ENCODE results near the gene IRF5.
"Not testable (repeated sequence)": the region's sequence is repeated elsewhere in the genome, so short reads cannot be mapped to it uniquely, and the experiment has no call there.

IRF5 gene

DNA sequence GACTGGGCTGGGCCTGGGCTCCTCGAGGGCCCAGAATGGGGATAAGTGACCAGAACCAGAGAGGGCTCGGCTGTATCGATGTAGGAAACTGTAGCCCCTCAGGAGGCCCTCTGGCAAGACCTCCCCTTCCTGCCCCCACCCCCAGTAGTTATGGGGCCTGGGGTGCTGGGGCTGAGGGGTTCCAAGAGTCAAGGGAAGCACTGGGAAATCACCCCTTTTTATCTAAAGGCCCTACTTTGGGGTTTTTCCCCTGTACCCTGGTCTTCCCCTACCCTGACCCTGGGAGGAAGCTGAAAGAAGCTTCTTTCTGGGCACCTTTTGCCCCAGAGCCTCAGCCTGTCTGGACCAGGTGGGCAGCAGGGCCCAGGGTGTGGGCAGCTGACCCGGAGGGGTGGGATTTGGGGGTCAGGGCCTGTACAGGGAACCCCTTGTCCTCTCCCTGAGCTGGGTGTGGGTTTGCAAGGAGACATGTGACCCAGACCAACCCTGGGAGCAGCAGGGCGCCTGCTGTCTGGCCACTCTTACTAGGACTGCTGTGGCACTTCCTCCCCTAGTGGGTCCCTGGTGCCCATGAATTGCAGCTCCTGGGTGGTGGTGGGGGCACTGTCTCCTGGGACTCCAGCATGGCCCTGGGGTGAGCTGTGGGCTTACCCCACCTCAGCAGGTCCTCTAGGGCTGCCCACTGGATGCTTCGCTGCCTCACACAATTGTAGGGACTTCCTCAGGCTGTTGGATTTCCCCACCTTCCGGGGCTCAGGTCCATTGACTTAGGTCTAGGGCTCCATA is 1.5 kb downstream of the IRF5 start:
- no peak for DNase-seq (ENCODE audit: low read depth in 2 of 2)

DNA sequence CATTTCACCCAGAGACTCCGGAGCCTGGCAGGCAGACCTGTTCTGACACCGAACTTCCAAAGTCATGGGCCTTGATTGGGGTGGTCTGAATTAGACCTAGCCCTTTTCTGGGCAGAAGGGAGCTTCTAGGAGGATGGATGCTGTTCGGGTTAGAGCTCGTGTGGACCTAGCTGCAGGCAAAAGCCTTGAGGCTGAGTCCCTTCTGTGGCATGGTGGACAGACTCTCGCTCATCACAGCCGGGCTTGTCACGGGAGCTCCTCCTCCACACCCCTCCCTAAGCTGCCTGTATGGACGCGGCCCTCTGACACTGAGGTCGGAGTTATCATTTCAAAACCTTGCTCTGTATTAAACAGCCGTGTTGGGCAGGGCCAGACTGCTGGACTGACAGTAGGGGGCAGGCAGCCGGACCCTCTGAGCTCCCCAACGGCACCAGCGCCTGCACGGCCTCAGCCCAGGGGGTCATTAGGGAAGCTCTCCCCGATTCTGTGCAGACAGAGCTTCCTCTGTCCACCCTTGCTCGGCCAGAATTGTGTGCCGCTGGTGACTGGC is 2.2 kb downstream of the IRF5 start:
- DNase-seq (ENCODE audit: low read depth in 2 of 2), result no peak

DNA sequence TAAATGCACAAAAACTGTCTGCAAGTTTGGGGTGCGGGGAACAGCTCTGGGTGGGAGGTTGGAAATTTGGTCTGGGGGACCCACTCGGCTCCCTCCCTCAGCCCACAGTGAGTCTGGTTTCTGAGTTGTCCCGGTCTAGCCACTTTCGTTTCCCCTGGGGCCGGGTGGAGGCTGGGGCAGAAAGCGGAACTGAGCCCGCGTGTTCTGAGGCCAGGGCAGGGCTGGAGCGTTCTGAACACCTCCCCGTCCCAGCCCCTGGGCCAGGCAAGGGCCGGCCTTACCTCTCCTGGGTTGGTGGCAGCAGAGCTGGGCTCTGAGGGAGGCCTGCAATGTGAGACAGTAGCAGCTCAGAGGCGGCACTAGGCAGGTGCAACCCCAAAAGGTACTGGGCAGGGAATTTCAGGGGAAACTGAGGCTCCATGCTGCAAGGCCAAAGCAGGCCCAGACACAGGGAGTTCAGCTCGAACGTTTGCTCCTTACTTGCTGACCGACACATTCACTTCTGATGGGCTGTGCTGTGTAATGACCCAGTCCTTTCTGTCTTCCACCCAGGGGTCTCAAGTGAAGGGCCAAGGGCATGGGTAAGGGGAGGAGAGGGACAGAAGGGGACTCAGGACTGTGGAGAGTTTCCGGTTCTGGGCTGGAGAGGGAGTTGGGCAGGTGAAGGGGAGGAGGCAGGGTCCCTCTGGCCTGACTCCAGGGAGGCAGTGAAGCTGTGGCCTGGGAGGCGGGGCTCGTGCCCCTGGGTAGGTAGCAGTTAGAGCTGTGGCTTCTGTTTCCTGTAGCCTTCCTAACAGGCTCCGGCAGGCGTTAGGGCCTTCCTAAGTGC is 3.0 kb downstream of the IRF5 start:
- no peak for DNase-seq (ENCODE audit: low read depth in 2 of 2)

DNA sequence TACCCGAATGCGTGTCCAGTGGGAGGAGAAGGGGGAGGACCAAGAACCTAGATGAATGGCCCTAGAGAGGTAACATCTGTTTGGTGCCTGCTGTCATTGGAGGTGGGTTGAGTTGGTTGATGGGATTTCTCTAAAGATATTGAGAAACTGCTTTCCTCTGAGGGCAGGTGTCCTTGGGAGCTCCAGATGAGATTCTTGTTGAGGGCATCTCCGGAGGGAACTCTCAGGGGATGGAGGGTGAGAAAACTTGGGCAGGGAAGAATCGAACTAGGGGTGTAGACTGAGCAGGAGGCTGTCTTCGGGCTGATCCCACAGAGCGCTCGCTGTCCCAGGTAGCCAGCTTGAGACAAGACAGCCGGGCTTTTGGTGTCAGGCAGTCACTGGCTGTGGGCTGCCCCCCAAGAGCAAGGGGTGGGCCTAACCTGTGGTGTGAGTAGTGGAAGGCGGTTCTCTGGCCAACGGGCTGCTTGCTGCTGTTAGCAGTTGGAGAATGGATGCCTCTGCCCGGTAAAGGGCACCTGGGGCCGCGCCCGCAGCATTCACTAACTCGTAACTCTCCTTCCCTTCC is 3.7 kb downstream of the IRF5 start:
- DNase-seq (ENCODE audit: low read depth in 2 of 2), result no peak

DNA sequence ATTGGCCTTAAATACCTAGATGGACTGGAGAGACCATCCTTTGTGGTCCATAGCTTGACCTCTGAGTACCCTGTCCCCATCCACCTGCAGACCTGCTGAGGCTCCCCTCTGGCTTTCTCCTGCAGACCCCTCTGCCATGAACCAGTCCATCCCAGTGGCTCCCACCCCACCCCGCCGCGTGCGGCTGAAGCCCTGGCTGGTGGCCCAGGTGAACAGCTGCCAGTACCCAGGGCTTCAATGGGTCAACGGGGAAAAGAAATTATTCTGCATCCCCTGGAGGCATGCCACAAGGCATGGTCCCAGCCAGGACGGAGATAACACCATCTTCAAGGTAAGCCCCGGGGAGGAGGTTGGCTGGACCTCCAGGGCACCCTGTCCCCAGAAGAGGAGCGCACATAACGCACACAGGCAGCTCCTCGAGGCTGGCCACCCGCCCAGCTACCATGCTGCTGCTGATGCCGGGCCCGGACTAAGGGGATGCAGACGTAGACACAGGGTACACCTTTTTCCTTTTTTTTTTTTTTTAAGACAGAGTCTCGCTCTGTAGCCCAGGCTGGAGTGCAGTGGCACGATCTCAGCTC is 4.3 kb downstream of the IRF5 start:
- DNase-seq (ENCODE audit: low read depth in 2 of 2), result no peak

DNA sequence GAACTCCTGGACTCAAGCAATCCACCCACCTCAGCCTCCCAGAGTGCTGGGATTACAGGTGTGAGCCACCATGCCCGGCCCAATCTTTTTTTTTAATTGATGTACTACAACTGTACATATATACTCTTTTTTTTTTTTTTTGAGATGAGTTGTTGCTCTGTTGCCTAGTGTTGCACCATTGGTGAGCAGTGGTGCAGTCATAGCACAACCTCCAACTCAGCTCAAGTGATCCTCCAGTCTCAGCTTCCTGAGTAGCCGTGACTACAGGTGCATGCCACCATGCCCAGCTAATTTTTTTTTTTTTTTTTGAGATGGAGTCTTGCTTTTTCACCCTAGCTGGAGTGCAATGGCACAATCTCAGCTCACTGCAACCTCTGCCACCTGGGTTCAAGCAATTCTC is 5.5 kb downstream of the IRF5 start:
- DNase-seq (ENCODE audit: low read depth in 2 of 2), result not testable (repeated sequence)

DNA sequence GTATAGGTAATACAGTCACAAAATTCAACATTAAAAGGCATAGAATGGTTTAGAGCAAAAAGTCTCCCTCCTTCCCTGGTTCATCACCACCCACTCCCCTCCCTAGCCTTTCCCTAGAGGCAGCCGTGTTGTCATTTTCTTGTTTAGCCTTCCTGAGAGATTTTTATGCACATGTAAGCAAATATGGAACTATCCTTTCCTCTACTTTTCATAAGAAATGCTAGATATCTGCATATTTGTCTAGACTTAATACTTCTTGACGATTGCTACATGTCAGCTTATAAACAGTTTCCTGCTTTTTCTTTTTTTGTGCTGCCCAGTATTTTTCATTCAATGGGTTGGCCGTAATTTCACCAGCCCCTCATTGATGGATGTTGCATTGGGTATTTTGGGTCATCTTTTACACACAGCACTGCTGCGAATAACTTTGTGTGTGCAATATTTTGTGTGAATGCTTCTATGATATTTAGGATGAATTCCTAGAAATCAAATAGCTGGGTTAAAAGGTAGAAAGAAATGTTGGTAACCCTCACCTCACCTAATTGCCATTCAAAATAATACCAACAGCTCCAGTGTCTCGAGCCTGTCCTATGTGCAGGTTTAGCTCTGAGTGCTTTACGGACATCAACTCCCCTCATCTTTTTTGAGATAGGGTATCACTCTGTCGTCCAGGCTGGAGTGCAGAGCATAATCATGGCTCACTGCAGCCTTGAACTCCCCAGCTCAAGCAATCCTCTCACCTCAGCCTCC is 6.9 kb downstream of the IRF5 start:
- DNase-seq (ENCODE audit: low read depth in 2 of 2), result no peak

DNA sequence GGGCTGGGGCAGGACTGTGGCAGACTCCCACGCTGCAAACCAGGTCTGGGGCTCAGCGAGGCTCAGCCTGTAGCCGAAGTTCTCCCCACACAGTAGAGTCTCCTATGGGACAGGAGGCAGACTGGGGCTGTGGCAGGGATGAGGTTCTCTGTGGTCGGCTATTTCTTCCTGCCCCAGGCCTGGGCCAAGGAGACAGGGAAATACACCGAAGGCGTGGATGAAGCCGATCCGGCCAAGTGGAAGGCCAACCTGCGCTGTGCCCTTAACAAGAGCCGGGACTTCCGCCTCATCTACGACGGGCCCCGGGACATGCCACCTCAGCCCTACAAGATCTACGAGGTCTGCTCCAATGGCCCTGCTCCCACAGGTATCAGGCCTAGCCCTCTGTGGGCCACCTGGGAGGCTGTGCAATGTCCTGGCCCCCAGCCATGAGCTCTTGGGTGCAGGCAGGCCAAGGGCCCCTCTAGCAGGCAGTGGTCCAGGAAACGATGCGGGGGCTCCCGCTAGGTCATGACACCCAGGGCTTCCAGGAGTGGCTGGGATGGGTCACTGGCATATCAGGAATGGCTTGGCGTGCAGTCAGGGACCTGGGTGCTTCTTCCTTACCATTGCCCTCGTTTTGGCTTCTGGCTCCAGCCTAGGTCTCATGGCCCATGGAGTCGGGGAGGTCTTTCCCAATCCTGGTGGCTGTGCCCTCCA is 8.1 kb downstream of the IRF5 start:
- no peak for DNase-seq (ENCODE audit: low read depth in 2 of 2)

DNA sequence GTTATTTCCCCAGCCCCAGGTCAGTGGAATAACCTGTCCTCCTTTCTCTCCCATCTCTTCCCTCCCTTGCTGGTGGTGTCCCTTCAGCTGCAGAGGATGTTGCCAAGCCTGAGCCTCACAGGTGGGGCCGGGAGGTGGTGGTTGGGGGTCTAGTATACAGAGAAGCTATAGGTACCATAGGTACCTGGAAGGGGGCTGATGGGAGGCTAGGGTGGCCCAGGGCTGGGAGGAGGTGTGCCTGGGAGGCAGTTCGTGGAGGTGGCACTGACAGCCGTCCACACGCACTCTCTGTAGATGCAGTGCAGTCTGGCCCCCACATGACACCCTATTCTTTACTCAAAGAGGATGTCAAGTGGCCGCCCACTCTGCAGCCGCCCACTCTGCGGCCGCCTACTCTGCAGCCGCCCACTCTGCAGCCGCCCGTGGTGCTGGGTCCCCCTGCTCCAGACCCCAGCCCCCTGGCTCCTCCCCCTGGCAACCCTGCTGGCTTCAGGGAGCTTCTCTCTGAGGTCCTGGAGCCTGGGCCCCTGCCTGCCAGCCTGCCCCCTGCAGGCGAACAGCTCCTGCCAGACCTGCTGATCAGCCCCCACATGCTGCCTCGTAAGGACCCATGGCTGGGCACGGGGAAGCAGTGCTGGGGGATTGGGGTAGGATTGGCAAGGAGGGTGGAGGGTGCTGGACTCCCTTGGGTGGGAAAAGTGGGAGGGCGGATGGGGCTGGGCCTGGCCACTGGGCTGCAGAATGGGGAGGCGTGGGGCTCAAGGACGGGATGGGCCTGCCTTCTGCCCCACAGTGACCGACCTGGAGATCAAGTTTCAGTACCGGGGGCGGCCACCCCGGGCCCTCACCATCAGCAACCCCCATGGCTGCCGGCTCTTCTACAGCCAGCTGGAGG is 9.5 kb downstream of the IRF5 start:
- no peak for DNase-seq (ENCODE audit: low read depth in 2 of 2)

DNA sequence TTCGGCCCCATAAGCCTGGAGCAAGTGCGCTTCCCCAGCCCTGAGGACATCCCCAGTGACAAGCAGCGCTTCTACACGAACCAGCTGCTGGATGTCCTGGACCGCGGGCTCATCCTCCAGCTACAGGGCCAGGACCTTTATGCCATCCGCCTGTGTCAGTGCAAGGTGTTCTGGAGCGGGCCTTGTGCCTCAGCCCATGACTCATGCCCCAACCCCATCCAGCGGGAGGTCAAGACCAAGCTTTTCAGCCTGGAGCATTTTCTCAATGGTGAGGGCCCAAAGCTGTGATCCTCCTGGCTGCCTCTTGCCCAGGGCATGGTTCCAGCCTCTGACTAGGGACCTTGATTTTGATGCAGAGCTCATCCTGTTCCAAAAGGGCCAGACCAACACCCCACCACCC is 10.1 kb downstream of the IRF5 start:
- DNase-seq (ENCODE audit: low read depth in 2 of 2), result no peak

DNA sequence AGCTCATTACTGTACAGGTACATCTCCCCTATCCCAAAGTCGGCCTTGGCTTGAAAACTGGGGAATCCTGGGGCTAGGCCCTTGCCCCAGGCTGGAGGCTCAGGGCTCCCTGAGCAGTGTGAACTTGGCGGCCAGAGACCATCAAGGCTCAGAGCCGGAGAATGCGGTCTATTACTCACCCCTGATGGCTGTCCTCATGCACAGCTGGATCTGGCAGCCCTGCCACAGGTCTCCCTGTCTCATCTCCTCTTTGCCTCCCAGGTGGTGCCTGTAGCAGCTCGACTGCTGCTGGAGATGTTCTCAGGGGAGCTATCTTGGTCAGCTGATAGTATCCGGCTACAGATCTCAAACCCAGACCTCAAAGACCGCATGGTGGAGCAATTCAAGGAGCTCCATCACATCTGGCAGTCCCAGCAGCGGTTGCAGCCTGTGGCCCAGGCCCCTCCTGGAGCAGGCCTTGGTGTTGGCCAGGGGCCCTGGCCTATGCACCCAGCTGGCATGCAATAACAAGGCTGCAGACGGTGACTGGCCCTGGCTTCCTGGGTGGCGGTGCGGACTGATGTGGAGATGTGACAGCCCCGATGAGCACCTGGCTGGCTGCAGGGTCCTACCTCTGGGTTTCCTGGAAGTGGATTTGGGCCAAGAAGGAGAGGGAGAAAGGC is 10.7 kb downstream of the IRF5 start:
- DNase-seq (ENCODE audit: low read depth in 2 of 2), result no peak

DNA sequence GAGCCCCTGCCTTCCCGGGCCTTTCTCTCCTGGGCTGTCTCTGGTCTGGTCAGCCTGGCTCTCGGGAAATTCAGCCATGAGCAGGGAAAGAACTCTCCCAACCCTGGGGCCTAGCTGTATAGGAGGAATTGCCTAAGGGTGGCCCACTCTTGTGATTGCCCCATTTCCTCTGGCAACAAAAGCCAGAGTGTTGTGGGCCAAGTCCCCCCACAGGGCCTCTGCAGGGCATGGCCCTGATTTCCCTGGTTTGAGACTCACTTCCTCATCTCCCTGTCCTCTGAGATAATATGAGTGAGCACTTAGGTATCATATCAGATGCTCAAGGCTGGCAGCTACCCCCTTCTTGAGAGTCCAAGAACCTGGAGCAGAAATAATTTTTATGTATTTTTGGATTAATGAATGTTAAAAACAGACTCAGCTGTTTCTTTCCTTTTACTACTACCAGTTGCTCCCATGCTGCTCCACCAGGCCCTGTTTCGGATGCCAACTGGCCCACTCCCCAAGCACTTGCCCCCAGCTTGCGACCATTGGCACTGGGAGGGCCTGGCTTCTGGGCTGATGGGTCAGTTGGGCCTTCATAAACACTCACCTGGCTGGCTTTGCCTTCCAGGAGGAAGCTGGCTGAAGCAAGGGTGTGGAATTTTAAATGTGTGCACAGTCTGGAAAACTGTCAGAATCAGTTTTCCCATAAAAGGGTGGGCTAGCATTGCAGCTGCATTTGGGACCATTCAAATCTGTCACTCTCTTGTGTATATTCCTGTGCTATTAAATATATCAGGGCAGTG is 11.4 kb downstream of the IRF5 start:
- no peak for DNase-seq (ENCODE audit: low read depth in 2 of 2)

DNA sequence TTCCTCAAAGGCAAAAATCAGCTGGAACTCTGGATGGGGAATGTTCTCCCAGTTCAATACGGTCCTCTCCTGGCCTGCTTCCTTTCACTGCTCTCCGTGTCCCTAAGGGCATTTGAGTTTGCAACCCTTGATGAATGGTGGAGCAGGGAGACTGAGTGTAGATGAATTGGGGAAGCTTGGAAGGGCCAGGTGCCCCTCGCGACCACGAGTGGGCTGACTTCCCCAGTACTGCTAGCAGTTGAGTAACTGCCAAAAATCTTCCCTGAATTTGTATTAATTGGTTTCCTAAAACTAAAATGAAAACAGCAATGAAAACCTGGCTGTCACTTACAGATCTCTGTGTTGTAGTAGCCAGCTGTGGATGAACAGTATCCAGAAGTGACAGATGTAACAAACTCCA is 13.6 kb downstream of the IRF5 start:
- no peak for DNase-seq (ENCODE audit: low read depth in 2 of 2)

DNA sequence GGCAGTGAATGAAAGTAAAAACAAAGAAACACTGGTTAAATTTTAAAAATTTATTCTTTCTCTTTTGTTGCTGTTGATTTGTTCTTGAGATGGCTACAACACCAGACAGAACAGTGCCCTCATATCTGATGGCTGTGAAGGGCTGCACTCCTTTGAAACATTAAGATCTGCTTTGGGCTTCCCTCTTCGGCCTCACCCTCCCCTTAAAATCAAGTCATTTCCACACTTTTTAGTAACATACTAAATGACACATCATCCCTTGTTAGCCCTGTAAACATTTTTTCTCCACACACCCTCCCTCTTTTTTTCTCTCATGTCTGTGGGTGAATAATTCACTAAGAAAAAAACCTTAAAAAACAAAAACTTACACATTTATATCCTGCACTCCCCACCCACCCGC is 16.4 kb downstream of the IRF5 start:
- DNase-seq (ENCODE audit: low read depth in 2 of 2), result no peak

DNA sequence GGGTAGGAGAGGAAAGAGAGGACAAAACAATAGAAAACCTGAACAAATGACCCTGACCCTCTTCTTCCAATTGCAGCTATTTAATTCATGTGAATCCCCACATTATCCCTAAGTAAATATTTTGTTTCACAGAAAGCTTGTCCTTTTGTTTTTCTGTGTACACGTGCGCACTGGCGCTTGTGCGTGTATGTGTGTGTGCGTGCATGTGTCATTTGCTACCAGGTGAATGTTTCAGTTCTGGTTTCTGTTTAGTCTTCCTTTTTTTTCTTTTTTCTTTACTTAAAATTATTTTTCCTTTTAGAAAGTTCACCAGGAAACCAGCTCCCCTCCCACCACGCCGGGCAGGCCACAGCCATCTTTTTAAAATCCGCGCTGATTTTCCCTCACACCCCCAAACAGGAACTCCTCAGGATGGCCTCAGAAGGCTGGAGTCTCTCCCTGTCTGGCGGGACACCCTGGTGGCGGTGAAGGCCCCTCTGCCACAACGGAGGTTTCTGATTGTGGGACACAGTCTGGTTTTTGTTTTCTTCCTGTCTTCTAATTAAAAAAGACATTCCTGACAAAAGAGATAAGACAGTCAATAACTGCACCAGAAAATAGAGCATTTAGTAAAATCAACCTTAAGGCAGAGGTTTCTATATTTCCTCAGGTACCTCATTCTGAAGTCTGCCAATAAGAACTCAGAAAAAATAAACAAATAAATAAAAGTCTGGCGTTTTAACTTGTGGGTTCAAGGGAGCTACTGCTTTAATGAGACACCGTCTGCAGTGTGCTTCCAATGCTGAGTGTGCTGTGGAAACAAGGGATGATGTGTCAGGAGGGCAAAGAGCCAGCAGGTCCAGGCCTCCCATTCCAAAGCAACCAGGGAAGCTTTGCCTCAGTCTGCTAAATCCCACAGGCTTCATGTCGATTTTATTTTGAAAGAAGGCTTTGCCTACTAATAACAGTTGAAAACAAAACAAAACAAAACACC is 17.4 kb downstream of the IRF5 start:
- DNase-seq (ENCODE audit: low read depth in 2 of 2), result peak; percentile 4

DNA sequence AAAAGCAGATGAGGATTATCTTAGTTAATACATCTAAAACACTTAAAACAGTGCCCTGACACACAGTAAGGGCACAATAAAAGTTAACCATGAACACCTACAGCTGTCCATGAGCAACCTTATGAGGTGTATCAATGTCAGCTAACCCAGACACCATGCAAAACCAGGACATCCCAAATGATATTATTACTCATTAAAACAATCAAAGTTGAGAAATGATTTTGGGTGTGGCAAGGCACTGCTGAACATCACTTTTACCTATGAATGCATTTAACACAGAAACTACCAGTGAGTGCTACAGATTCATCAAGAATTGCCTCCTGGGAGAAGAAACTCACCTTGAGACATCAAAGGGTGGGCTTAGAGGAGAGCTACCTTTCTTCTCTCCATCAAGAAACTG is 18.3 kb downstream of the IRF5 start:
- DNase-seq (ENCODE audit: low read depth in 2 of 2), result no peak

DNA sequence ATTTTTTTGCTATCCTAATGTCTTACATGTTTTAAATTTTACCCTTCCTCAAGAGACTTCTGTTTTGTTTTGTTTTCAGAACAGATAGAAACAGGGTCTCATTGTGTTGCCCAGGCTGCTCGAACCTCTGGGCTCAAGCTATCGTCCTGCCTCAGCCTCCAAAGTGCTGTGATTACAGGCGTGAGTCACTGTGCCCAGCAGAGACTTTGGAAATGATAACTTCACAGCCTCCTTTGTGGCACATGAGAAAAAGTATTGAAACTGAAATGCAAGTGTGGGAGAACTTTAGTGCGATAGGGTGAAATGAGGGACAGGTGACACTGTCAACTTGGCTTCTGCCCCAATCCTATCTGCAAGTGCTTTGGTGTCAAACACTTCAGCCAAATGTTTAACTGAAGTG is 21.6 kb downstream of the IRF5 start:
- no peak for DNase-seq (ENCODE audit: low read depth in 2 of 2)

All from fibroblast of skin of left quadriceps (primary cell).